Large intestine (tissue), 3 donors: ENCODE results near the gene DUS4L. TPM values are rescaled to one million over a fixed set of nuclear protein-coding genes. Genes with fewer than 3 reads are reported as not detected.

Experiments
- DNase-seq, 2 donors: peaks; one replicate each; pipeline versions ENCODE4 v3.0.0 to v3.0.0-alpha.2; 2013
- H3K27ac ChIP-seq: one replicate; pipeline ENCODE4 v1.5.1; 2013; ENCODE audit warnings: low read length
- H3K27me3 ChIP-seq: 2 replicates; pipeline ENCODE4 v1.6.1; 2013; ENCODE audit warnings: low read length; ENCODE audit not compliant: control insufficient read depth, insufficient read depth
- H3K36me3 ChIP-seq: 2 replicates; pipeline ENCODE4 v1.6.1; 2013; ENCODE audit warnings: low read length; ENCODE audit not compliant: control insufficient read depth, insufficient read depth
- H3K4me1 ChIP-seq: one replicate; pipeline ENCODE4 v1.6.1; 2013; ENCODE audit warnings: low read length; ENCODE audit not compliant: control insufficient read depth, insufficient read depth
- H3K4me3 ChIP-seq: one replicate; pipeline ENCODE4 v1.5.1; 2013; ENCODE audit warnings: low read length
- H3K9me3 ChIP-seq: one replicate; pipeline ENCODE4 v1.6.1; 2013; ENCODE audit warnings: mild to moderate bottlenecking, low read depth, low read length, moderate library complexity; ENCODE audit not compliant: control insufficient read depth
- WGBS: methylation state at CpG from one replicate; pipeline ENCODE4 v1.1.5; 2013; ENCODE audit warnings: low lambda C conversion rate; ENCODE audit not compliant: insufficient coverage; 5-methylcytosine and 5-hydroxymethylcytosine counted together
- polyA plus RNA-seq: library from polyadenylated mRNA; unstranded; fragments of 120-200 nt; gene quantifications from one replicate; pipeline ENCODE4 v1.2.1, GENCODE V29; 2013

DUS4L gene
- polyA plus RNA-seq, 1 donor, result 13.2 TPM

- H3K4me1 ChIP-seq, result no peaks in the 10 kb centered on the region
- no peak overlapping the region for H3K27ac ChIP-seq
- 100% methylated on average over 1 of the region's 4 CpGs for WGBS
- no peaks in the 10 kb centered on the region for H3K27me3 ChIP-seq
- H3K4me3 ChIP-seq, result no peak overlapping the region
- peaks cover 24% of the 10 kb centered on the region for H3K9me3 ChIP-seq
- H3K36me3 ChIP-seq, result peaks cover 41% of the 10 kb centered on the region
- DNase-seq, result no peak
Measured at GRCh38 chr7:107544848-107545591, 18.8 kb upstream of the DUS4L start.

GRCh38 chr7:107551936-107552335 lies 11.8 kb upstream of the DUS4L start:
- no peaks in the 10 kb centered on the region for H3K27me3 ChIP-seq

GRCh38 chr7:107555893-107556292 lies 7.9 kb upstream of the DUS4L start:
- H3K4me3 ChIP-seq, result no peak overlapping the region
- H3K9me3 ChIP-seq, result no peaks in the 10 kb centered on the region
- H3K4me1 ChIP-seq, result no peaks in the 10 kb centered on the region
- no CpG with 5 or more reads among the region's 3 CpGs for WGBS
- H3K27ac ChIP-seq, result no peak overlapping the region
- no peaks in the 10 kb centered on the region for H3K27me3 ChIP-seq
- H3K36me3 ChIP-seq, result peaks cover 28% of the 10 kb centered on the region
- no peak for DNase-seq

More at GRCh38 chr7:107551936-107552335, 11.8 kb upstream of the DUS4L start:
- whole genome bisulfite sequencing, result 100% methylated on average over 1 of the region's 1 CpG
- no peaks in the 10 kb centered on the region for H3K4me1 ChIP-seq
- no peak overlapping the region for H3K4me3 ChIP-seq
- no peak for DNase-seq
- H3K9me3 ChIP-seq, result no peaks in the 10 kb centered on the region
- H3K36me3 ChIP-seq, result peaks cover 39% of the 10 kb centered on the region
- H3K27ac ChIP-seq, result no peak overlapping the region

- no peak for DNase-seq
- WGBS, result 100% methylated on average over 1 of the region's 2 CpGs
- H3K9me3 ChIP-seq, result no peaks in the 10 kb centered on the region
- H3K36me3 ChIP-seq, result peaks cover 14% of the 10 kb centered on the region
- H3K4me3 ChIP-seq, result no peak overlapping the region
- H3K27me3 ChIP-seq, result no peaks in the 10 kb centered on the region
- H3K27ac ChIP-seq, result no peak overlapping the region
- H3K4me1 ChIP-seq, result peaks cover 10% of the 10 kb centered on the region
Measured at GRCh38 chr7:107559864-107560263, 3.9 kb upstream of the DUS4L start.

GRCh38 chr7:107560898-107561516 lies 2.8 kb upstream of the DUS4L start:
- Histone ChIP-seq H3K27ac (no peak overlapping the region), H3K9me3 (no peaks in the 10 kb centered on the region), H3K27me3 (no peaks in the 10 kb centered on the region), H3K36me3 (peaks cover 9% of the 10 kb centered on the region), H3K4me1 (peaks cover 10% of the 10 kb centered on the region), H3K4me3 (no peak overlapping the region)
- WGBS, result 100% methylated on average over 1 of the region's 6 CpGs
- DNase-seq, result no peak

GRCh38 chr7:107563081-107563774 lies 543 bp upstream of the DUS4L start:
- peak; percentile 37 to 75 for DNase-seq
- no CpG with 5 or more reads among the region's 21 CpGs for WGBS

GRCh38 chr7:107564553-107565298 lies 955 bp downstream of the DUS4L start:
- H3K36me3 ChIP-seq, result no peaks in the 10 kb centered on the region
- no peaks in the 10 kb centered on the region for H3K9me3 ChIP-seq
- H3K4me3 ChIP-seq, result peak overlapping the region; percentile 98
- no peaks in the 10 kb centered on the region for H3K27me3 ChIP-seq
- DNase-seq, result no peak
- H3K4me1 ChIP-seq, result peaks cover 10% of the 10 kb centered on the region
- WGBS, result 22% methylated on average over 6 of the region's 9 CpGs
- H3K27ac ChIP-seq, result peak overlapping the region; percentile 100

More at GRCh38 chr7:107563081-107563774, 543 bp upstream of the DUS4L start:
- peaks cover 10% of the 10 kb centered on the region for H3K4me1 ChIP-seq
- no peaks in the 10 kb centered on the region for H3K9me3 ChIP-seq
- no peaks in the 10 kb centered on the region for H3K27me3 ChIP-seq
- H3K27ac ChIP-seq, result peak overlapping the region; percentile 100
- H3K4me3 ChIP-seq, result peak overlapping the region; percentile 98
- H3K36me3 ChIP-seq, result no peaks in the 10 kb centered on the region

- Histone ChIP-seq H3K4me3 (no peak overlapping the region), H3K4me1 (no peaks in the 10 kb centered on the region), H3K9me3 (no peaks in the 10 kb centered on the region), H3K27ac (no peak overlapping the region), H3K27me3 (no peaks in the 10 kb centered on the region), H3K36me3 (peaks cover 8% of the 10 kb centered on the region)
- no peak for DNase-seq
- WGBS, result no CpG with 5 or more reads among the region's 2 CpGs
Measured at GRCh38 chr7:107570298-107570697, 6.5 kb downstream of the DUS4L start.

- H3K36me3 ChIP-seq, result peaks cover 8% of the 10 kb centered on the region
Measured at GRCh38 chr7:107573537-107573936, 9.8 kb downstream of the DUS4L start.

GRCh38 chr7:107579554-107579884 lies 15.7 kb downstream of the DUS4L start:
- no peaks in the 10 kb centered on the region for H3K9me3 ChIP-seq
- no peaks in the 10 kb centered on the region for H3K27me3 ChIP-seq
- no peaks in the 10 kb centered on the region for H3K4me1 ChIP-seq
- DNase-seq, result peak in 1 of 2 donors; percentile 12
- peak overlapping the region; percentile 71 for H3K27ac ChIP-seq
- peak overlapping the region; percentile 94 for H3K4me3 ChIP-seq
- WGBS, result 0% methylated on average over 2 of the region's 9 CpGs
- H3K36me3 ChIP-seq, result peaks cover 6% of the 10 kb centered on the region

More at GRCh38 chr7:107573537-107573936, 9.8 kb downstream of the DUS4L start:
- Histone ChIP-seq H3K27ac (no peak overlapping the region), H3K9me3 (no peaks in the 10 kb centered on the region), H3K27me3 (no peaks in the 10 kb centered on the region), H3K4me3 (no peak overlapping the region), H3K4me1 (no peaks in the 10 kb centered on the region)
- DNase-seq, result no peak
- WGBS, result 84% methylated on average over 4 of the region's 4 CpGs
